ENCODE measurements around the gene HERPUD1. TPM values are rescaled to one million over a fixed set of nuclear protein-coding genes. Genes with fewer than 3 reads are reported as not detected.

The HERPUD1 gene
- polyA plus RNA-seq, 1 experiment = 215 TPM

- no peak for DNase-seq (ENCODE audit: low read depth, low spot score)
- H3K4me3 ChIP-seq (ENCODE audit: low read depth, low read length) = no peak overlapping the region
- H3K27me3 ChIP-seq (ENCODE audit: control insufficient read depth, insufficient read depth, low read length) = peaks cover 14% of the 10 kb centered on the region
- POLR2A ChIA-PET = no interaction called here
- no peak for TF ChIP-seq CTCF (IDR thresholded peaks at IDR 0.05; ENCODE audit: low read depth, low read length)
- no peak overlapping the region for H3K27ac ChIP-seq (ENCODE audit: low read depth, low read length)
- CTCF ChIA-PET = no interaction called here
- H3K9me3 ChIP-seq (ENCODE audit: control insufficient read depth, insufficient read depth, low read length) = no peaks in the 10 kb centered on the region; the same call in 1 of the 2 replicates
These were observed 39.2 kb upstream of the HERPUD1 start for GRCh38 chr16:56892705-56893104.

- no peak for DNase-seq (ENCODE audit: low read depth, low spot score)
- ChIA-PET POLR2A (no interaction called here), CTCF (interaction anchor here (1.2 kb wide), 1 partner anchor 28 kb away, joined by 3 read pairs; no protein-coding TSS in a partner anchor)
- Histone ChIP-seq H3K4me3 (ENCODE audit: low read depth, low read length) (no peak overlapping the region), H3K27ac (ENCODE audit: low read depth, low read length) (no peak overlapping the region), H3K27me3 (ENCODE audit: control insufficient read depth, insufficient read depth, low read length) (peaks cover 15% of the 10 kb centered on the region), H3K9me3 (ENCODE audit: control insufficient read depth, insufficient read depth, low read length) (no peaks in the 10 kb centered on the region; the same call in 1 of the 2 replicates)
- TF ChIP-seq CTCF (IDR thresholded peaks at IDR 0.05; ENCODE audit: low read depth, low read length) = no peak
These were observed 37.5 kb upstream of the HERPUD1 start for GRCh38 chr16:56894331-56894917.

- H3K27ac ChIP-seq (ENCODE audit: low read depth, low read length) = no peak overlapping the region
- TF ChIP-seq CTCF (IDR thresholded peaks at IDR 0.05; ENCODE audit: low read depth, low read length) = no peak
- POLR2A ChIA-PET = no interaction called here
- H3K4me3 ChIP-seq (ENCODE audit: low read depth, low read length) = no peak overlapping the region
- no peak for DNase-seq (ENCODE audit: low read depth, low spot score)
- CTCF ChIA-PET = no interaction called here
- H3K9me3 ChIP-seq (ENCODE audit: control insufficient read depth, insufficient read depth, low read length) = no peaks in the 10 kb centered on the region; the same call in 1 of the 2 replicates
- peaks cover 19% of the 10 kb centered on the region for H3K27me3 ChIP-seq (ENCODE audit: control insufficient read depth, insufficient read depth, low read length)
These were observed 36.1 kb upstream of the HERPUD1 start for GRCh38 chr16:56895813-56896212.

GRCh38 chr16:56896244-56896643, 35.7 kb upstream of the HERPUD1 start:
- no peak overlapping the region for H3K27ac ChIP-seq (ENCODE audit: low read depth, low read length)
- TF ChIP-seq CTCF (IDR thresholded peaks at IDR 0.05; ENCODE audit: low read depth, low read length) = no peak
- POLR2A ChIA-PET = no interaction called here
- no peaks in the 10 kb centered on the region; the same call in 1 of the 2 replicates for H3K9me3 ChIP-seq (ENCODE audit: control insufficient read depth, insufficient read depth, low read length)
- CTCF ChIA-PET = no interaction called here
- H3K4me3 ChIP-seq (ENCODE audit: low read depth, low read length) = no peak overlapping the region
- DNase-seq (ENCODE audit: low read depth, low spot score) = no peak
- peaks cover 19% of the 10 kb centered on the region for H3K27me3 ChIP-seq (ENCODE audit: control insufficient read depth, insufficient read depth, low read length)

GRCh38 chr16:56897026-56897799, 34.7 kb upstream of the HERPUD1 start:
- POLR2A ChIA-PET = no interaction called here

More at GRCh38 chr16:56897026-56897799, 34.7 kb upstream of the HERPUD1 start:
- no peak overlapping the region for H3K27ac ChIP-seq (ENCODE audit: low read depth, low read length)
- no peaks in the 10 kb centered on the region; the same call in 1 of the 2 replicates for H3K9me3 ChIP-seq (ENCODE audit: control insufficient read depth, insufficient read depth, low read length)
- TF ChIP-seq CTCF (IDR thresholded peaks at IDR 0.05; ENCODE audit: low read depth, low read length) = no peak
- CTCF ChIA-PET = no interaction called here
- H3K4me3 ChIP-seq (ENCODE audit: low read depth, low read length) = no peak overlapping the region
- no peak for DNase-seq (ENCODE audit: low read depth, low spot score)
- peaks cover 17% of the 10 kb centered on the region for H3K27me3 ChIP-seq (ENCODE audit: control insufficient read depth, insufficient read depth, low read length)
